Choroid plexus epithelial cell (primary cell): ENCODE results near the gene MOCOS.
A peak's percentile ranks its signal among the peaks of the same experiment; 100 is the strongest.

ENCODE experiments used
- DNase-seq: peaks from one replicate; pipeline ENCODE4 v3.0.0-alpha.2; 2010; ENCODE audit warnings: low read depth
- H3K4me3 ChIP-seq: 2 replicates; pipeline ENCODE4 v1.5.1; 2011; ENCODE audit warnings: low read depth, mild to moderate bottlenecking, control low read depth, low read length, moderate library complexity
- CTCF ChIP-seq: conservative IDR thresholded peaks from 2 replicates; pipeline ENCODE4 v1.5.1; 2011; ENCODE audit warnings: low read depth, mild to moderate bottlenecking, control low read depth, inconsistent platforms, low read length, moderate library complexity

The MOCOS gene

DNA sequence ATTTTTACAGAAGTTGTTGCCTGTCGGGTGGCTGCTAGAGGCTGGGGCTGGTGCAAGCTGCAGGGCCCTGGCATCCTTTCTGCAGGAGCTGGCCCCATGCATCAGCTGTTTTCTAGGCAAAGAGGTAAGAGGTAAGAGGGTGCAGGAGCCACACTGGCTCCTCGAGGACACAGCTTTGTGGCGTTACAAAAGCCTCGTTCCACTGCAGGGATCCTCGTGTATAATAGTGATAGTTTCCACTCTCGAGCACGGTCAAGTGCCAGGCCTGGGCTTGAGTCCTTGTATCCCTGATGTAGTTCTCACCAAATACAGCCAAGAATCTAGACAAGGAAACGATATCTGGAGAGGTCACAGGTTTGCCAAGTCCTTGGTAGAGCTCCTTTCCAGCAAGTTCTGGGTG lies 77.0 kb downstream of the MOCOS start:
- no peak for TF ChIP-seq CTCF
- DNase-seq: no peak
- no peak overlapping the region for H3K4me3 ChIP-seq

DNA sequence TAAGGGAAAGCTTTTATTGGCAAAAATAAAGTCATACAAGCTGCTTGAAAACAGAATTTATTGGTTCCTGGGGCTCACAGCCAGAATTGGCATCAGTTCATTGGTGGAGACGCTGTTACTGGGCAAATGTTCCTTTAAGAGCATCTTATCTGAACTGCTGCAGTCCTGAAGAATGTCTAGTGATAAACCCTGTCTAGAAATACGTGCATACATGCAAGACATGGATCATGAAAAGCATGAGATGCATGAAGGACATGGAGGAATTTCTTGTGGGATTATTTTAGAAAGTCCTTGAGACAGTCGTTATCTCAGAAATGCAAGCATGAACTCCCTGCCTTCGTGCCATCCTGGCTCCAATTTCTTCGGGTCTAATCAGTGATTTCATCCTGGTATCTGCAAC lies 77.7 kb downstream of the MOCOS start:
- no peak overlapping the region for H3K4me3 ChIP-seq
- peak; percentile 56 for DNase-seq
- TF ChIP-seq CTCF: no peak

- H3K4me3 ChIP-seq: no peak overlapping the region
- TF ChIP-seq CTCF: no peak
- no peak for DNase-seq
Observed at GRCh38 chr18:36269157-36269556, 81.9 kb downstream of the MOCOS start.

GRCh38 chr18:36271153-36271552 lies 83.9 kb downstream of the MOCOS start:
- no peak for TF ChIP-seq CTCF
- DNase-seq: no peak
- no peak overlapping the region for H3K4me3 ChIP-seq

DNA sequence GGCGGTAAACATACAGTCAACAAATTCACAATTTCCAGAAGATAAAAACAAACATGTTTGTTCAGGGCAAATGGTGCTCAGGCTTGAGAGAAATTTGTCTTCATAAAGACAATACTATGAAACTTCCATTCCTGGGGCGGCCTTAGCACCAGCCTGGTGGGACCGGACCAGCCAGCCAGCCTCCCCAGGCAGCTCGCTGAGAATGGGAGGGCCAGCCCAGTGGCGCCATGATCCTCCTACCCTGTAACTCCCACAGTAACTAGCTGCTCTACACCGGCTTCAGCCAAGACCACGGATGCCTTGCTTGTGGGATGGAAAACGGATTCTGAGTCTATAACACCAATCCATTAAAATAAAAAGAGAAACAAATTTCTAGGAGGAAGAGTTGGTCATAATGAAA lies 86.0 kb downstream of the MOCOS start:
- no peak for TF ChIP-seq CTCF
- no peak overlapping the region for H3K4me3 ChIP-seq
- DNase-seq: no peak

DNA sequence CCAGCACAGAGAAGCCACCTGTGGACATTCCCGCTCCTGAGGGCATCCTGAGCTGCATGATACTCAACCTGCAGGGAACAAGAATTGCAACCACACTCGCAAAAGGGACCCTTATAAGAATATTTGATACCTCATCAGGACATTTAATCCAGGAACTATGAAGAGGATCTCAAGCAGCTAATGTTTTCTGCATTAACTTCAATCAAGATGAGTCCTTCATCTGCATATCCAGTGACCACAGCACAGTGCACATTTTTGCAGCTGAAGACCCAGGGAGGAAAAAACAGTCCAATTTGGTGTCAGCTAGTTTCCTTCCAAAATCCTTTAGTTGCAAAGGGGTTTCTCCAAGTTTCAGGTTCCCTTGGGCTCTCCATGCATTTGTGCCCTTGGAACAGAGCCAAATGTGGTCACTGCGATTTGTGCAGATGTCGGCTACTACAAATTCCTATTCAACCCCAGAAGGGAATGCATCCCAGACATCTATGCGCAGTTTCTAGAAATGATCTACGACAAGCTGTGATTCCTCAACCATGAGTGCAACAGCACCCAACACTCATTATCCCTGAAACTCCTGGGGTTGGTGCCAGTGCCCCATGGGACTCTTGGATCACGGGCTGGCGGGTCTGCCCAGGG lies 86.9 kb downstream of the MOCOS start:
- TF ChIP-seq CTCF: no peak
- H3K4me3 ChIP-seq: no peak overlapping the region
- no peak for DNase-seq

- no peak for TF ChIP-seq CTCF
- H3K4me3 ChIP-seq: no peak overlapping the region
- DNase-seq: no peak
Observed at GRCh38 chr18:36275561-36275960, 88.3 kb downstream of the MOCOS start.
